IPS DF 4.7 (cell line): ENCODE measurements around the gene TXNIP.

ENCODE experiments used
- DNase-seq: peaks from one replicate; pipeline ENCODE4 v3.0.0-alpha.2; 2013; ENCODE audit warnings: low spot score; ENCODE audit errors: extremely low read depth

TXNIP gene

DNA sequence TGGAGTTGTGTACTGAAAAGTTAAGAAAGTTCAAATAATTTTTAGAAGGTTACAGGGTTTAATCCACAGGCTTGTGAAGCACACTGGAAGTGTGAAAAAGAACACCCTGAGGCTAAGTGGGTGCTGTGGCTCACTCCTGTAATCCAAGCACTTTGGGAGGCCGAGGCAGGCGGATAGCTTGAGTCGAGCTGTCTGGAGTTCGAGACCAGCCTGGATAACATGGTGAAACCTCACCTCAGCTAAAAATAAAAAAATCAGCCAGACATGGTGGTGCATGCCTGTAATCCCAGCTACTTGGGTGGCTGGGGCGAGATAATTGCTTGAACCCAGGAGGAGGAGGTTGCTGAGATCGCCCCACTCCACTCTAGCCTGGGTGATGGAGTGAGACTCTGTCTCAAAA lies 9.8 kb downstream of the TXNIP start:
- DNase-seq = no peak

DNA sequence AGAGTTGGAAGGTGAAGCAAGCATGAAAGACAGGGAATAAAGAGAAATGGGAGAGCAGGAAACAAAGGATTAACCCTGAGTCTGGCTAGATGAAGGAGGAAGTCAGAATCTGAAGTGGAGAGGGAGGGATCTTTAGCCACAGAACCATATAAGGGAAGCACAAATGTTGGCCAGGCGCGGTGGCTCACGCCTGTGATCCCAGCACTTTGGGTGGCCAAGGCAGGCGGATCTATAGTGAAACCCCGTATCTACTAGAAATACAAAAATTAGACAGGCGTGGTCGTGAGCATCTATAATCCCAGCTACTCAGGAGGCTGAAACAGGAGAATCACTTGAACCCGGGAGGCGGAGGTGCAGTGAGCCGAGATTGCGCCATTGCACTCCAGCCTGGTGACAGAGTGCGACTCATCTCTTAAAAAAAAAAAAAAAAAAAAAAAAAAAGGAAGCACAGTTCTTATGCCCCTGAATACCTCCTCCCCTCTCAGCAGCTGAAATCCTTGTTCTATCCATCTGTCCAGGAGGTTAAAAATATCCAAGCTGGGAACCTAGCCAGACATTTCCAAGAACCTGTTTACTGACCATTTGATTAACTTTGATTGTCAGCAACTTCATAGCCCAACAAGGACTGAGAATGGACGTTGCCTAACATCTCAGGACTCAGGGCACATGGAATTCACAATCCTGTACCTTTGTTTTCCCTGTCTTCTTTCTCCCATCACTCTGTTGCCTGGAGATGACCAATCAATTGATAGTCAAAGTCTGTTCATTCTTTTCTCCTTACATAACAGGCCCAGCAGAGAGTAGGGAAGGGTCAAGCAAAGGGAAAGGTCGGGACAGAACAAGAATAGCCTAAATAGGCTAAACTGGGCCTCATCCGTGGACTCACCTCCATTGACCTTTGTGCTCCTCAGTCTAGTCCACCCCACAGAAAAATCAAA lies 10.6 kb downstream of the TXNIP start:
- no peak for DNase-seq

DNA sequence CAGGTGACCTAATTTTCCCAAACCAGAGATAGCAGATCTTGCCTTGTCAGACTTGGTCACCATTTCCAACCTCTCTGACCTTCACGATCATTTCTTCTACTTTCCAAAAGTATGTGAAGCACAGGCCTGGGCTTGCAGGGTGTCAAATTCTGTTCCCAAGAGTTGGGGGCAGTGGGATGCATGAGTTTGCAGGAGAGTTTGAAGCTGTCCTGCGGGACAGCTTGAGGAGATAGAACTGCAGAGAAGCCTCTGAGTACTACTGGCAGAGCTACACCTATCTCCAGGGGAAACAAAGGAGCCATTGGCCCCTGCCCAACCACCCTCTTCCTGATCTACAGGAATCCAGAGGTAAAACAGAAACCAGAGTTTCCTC lies 11.3 kb downstream of the TXNIP start:
- no peak for DNase-seq

DNA sequence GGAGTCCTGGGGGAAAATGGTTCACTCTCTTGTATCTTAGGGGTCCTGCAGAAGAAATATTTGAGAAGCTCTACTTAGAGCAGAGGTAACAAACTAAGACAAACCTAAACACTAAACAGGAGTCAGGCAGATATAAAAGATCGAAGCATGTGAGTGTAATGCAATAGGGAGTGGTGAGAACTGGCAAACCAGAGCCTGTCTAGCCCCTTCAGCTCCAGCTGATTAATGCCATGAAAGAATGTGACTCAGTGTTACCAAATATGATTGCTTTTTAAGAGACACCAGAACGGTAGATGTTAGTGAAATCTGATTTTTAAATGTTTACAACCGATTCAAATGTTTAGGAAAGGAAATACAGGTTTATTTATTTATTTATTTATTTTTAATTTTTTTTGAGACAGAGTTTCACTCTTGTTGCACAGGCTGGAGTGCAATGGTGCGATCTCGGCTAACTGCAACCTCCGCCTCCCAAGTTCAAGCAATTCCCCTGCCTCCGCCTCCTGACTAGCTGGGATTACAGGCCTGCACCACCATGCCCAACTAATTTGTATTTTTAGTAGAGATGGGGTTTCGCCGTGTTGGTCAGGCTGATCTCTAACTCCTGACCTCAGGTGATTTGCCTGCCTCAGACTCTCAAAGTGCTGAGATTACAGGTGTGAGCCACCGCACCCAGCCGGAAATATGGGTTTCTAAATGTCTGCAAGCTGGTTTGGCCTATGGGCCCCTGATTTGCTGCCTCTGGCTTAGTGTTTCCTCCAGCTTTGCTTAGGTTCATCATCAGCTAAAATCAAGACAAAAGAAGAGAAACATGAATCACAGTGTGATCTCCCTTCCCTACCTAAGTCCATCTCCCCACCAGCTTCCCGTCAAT lies 12.2 kb downstream of the TXNIP start:
- DNase-seq = no peak

DNA sequence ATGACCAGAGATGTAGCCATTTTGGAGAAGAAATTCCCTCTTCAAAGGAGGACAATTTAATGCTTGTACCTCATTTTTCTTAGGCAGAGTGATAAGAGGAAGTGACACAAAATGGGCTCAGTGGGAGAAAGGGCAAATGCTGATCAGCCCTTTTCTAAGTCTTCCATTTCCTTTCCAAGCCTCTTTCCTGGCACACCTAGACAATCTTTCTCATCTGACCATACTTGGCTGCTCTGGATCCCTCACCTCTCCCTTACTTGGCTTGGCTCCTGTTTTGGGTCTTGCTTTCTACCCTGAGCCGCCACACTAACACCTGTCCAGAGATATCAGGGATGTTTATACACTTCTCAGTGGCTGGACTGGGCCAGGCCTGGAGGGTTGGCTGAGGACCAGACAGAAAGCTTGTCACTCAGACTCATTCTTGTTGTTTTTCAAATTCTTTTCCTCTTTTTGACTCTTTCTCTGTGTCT lies 13.1 kb downstream of the TXNIP start:
- no peak for DNase-seq

DNA sequence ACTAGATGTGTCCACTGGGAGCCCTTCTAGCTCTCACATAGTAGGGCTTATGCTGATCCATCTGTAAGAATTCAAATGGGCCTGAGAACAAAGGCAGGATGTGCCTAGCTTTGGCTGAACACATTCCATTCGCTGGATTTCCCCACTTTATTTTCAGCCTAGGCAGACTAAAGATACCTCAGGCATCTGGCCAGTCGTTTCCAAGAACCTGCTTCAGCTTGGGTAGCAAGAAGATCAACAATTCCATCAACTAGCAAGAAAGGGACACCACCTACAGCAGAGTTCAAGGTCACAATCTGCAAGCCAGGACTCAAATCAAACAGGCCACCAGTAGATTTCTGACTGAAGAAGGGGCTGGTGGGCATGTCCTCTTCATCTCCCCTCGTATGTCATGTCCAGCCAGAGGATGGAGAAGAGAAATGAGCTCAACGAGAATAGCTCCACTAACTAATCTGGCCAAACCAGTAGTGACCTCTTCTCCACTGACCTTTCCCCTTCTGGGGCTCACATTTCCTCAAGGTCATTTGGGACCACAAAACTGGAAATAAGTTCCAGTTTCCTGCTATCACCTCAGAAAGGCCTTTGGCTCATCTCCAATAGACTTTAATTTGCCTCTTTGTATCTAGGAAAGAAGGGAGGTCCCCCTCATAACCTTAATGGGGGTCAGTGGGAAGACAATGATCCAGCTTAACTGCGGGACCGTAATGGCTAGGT lies 14.2 kb downstream of the TXNIP start:
- no peak for DNase-seq

DNA sequence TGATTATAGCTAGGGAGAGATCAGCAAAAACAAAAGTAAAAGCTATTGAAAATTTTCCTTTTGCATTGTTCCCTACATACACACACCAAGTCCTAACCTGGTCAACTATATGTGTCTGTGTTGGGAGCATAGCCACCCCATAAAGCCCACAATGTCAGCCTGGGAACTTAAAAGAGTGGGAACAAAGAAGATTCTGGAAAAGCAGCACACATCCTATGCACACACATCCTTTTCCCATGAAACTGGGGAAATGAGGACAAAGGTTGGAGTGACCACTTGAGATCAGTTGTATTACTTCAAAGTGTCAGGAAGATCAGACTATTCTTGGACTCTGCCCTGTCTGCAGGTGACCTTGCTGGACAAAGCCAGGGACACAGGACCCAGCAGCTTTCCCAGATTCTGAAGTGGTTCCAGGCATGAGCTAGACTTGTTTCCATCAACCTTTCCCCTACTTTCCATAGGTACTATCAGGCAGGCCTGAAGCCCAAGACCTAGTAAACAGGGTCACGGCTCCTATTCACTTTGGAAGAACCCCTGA lies 15.9 kb downstream of the TXNIP start:
- no peak for DNase-seq

DNA sequence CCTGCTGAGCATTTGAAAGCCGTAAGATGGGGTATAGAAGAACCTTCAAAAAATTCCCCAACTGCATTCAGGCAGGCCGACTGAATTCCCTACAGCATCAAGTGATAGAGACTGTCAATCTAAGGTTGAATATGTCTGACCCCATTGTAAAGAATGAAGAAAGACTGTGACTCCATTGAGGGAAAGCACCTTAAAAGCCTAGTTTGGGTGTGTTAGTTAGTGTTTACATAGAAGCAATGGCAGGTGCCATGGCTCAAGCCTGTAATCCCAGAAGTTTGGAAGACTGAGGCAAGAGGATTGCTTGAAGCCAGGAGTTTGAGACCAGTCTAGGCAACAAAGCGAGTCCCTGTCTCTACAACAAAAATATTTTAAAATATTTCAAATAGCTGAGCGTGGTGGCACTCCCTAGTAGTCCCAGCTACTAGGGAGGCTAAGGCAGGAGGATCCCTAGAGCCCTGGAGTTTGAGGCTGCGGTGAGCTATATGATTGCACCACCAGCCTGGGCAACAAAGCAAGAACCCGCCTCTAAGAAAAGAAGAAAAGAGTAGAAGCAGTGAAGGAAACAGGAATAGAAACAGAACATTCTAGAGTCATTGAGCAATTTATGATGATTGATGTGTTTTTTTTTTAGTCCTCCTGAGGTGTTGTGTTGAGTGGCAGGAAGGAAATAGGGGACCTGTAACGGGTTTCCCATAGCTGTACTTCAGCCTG lies 16.5 kb downstream of the TXNIP start:
- DNase-seq = no peak

DNA sequence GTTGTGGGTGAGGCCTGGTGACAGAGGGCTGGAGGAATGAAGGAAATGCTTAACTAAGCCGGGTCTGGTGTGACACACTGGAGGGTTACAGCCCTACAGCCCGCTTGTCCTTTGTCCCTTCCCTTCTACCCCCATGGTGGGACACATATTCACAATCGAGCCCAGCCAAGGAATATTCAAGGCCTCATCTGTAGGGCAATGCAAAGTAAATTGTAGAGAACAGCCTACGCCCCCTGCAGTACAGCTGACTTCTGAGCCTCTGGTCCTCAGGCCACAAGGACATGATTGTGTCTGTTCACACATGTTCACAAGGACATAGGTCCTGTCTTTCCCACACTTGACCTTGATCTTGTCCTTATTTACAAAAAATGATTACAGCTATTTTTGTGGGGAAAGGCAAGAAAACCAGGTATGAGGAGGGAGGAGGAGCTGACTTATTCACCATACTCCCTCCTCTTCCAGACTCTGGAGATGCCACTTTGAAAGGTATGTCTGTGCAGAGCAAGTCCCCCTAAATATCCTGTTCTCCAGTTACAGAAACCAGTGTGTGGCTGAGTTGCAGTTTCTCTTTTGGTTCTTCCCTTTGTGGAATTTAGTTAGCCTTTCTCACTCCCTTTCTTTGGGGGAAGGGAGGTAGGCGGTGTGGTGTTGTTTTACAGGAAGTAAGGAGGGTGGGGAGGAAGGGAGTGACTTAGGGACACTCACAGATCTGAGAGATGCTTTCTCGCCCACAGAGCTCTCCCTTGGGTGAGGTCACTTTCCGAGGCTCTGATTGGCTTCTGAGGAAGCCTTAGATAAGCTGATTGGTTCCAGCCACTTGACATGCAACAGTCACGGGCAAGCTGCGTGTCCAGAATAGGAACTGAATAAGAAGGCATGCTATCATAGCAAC lies 17.3 kb downstream of the TXNIP start:
- DNase-seq = peak; percentile 98

DNA sequence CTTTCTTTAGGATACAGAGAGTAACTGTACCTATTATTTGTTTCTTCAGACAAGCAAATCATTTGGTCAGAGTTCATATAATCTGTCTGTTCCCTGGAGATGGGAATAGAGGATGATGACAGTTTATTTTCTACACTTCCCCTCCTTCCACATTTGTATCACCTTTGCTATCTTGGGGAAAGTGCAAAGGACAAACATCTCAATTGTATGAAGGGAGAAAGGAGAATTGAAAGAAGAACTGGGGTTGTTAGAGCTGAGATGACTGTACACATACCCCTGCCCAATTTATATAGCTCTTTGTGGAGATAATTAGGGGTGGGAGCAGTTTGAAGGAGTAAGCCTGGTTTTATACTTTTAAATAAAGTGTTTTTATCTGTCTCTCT lies 17.9 kb downstream of the TXNIP start:
- no peak for DNase-seq

DNA sequence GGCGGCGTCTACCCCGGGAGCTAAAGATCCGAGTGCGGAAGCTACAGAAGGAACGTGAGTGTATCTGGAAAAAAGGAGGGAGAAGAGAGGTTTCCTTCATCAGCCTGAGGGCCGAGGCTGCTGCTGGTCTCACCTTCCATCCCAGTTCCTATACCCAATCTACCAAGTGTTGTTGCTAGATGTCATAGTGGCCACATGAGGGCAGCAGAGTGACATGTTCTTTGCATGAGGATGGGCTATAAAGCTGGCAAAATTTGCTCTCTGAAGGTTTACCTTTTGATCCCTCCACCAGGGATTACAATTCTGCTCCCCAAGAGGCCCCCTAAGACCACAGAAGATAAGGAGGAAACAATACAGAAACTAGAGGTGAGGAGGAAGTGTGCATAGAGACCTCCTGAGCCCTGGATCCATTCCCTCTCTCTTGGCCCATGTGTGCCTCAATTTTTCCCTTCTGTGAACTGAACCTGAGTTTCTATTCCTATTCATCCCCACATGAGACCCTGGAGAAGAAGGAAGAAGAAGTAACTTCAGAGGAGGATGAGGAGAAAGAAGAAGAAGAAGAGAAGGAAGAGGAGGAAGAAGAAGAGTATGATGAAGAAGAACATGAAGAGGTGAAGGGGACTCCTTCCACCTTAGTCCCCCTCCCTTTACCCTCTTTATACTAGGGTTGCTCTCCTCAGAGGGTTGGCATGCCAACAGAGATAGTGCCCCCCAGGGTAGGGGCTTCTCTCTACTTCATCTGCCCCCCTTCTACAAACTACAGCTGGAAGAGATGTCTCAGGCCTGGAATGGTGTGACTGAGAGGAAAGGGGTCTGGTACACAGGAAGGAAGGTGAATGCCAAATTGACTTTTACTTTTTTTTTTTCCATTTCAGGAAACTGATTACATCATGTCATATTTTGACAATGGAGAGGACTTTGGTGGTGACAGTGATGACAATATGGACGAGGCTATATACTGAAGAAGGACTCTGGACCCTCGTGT lies 18.6 kb downstream of the TXNIP start:
- DNase-seq = peak; percentile 82

DNA sequence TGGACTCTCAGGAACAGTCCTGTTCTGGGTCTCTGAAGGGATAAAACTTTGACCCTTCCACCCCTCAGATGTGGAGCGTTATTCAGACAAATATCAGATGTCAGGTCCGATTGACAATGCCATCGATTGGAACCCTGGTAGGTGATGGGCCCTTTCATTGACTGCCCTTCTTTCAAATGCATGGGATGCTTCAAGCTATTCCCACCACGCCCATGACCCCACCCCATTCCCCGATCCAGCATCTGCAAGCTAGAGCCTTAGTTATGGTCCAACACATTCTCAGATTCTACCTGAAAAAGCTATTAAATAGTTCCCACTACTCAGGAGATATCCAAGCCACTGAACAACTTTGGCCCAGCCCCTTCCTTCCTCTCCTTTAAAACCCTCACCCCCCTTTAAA lies 19.4 kb downstream of the TXNIP start:
- no peak for DNase-seq

DNA sequence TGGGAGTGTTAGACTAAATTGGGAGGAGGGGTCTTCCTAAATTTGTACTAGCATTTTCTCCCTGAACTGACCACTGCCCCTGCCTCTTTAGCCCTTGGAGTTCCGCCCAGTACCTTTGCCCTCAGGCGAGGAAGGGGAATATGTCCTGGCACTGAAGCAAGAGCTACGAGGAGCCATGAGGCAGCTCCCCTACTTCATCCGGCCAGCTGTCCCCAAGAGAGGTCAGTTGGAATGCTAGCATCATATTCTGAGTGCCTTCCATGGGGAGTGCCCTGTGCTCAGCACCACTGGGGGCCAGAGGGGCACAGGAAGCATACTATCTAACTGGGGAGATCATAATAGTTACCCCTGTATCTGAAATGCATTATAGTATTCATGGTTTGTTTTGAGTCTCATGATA lies 21.2 kb downstream of the TXNIP start:
- DNase-seq = no peak

DNA sequence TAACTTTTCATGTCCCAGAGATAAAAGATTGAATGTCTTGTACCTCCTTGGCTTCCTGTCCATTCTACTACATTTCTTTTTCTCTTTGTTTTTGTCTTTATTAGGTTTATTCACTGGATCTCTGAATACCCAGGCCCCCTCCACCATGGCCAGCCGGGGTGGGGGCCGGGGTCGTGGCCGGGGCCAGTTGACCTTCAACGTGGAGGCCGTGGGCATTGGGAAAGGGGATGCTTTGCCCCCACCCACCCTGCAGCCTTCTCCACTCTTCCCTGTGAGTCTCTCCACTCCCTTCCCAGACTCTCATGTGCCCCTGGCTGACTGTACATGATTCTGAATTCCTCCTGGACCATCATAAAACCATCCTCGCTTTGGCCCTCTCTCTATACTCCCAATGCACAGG lies 21.7 kb downstream of the TXNIP start:
- DNase-seq = no peak

DNA sequence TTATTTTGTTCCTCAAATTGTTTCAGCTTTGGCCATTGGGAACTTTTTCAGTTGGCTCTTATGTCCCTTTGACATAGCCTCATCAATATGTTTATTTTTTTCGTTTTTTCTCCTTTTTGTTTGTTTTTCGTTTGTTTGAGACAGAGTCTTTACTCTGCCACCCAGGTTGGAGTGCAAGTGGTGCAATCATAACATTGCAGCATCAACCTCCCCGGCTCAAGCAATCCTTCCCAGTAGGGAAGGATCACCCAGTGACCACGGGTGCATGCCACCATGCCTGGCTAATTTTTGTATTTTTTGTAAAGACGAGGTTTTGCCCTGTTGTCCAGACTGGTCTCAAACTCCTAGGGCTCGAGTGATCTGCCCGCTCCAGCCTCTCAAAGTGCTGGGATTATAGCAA lies 23.8 kb downstream of the TXNIP start:
- DNase-seq = no peak

DNA sequence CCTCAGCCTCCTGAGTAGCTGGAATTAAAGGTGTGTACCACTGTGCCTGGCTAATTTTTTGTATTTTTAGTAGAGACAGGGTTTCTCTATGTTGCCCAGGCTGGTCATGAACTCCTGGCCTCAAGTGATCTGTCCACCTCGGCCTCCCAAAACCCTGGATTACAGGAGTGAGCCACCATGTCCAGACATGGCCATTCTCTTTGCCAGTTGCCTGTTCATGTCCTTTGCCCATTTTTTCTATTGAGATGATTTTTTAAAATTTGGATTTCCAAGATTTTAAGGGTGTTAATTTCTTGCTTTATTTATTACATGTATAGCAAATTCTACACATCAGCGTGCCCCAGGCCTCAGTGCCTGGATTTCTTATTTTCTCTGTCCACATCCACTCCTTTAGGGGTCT lies 29.1 kb downstream of the TXNIP start:
- DNase-seq = no peak

DNA sequence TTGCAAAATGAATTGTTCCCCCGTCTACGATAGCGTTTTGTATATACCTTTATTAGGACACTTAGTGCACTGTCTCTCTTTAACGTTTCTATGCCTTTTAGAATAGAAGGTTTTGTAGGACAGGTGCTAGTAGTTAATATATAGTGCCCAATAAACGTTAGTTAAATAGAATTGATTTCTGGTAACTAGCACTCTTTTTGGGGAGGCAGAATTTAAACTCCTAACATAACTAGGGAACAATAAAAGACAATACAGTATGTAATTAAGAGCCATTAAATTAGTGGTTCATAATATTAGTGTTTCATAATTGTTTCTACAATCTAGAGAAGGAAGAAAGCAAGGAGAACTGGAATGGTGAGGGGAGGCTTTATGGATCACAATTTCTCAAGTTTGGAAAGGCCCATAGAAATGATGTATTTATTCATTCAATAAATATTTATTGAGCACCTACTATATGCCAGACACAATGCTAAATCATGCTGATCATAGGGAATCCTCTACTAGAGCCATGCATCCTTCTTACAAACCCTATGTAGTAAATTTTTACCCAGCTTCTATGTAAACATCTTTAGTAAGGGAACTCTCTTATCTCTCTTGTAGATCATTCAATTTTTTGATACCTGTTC lies 31.1 kb downstream of the TXNIP start:
- no peak for DNase-seq
